Subcutaneous abdominal adipose tissue (tissue), 5 donors: ENCODE results near the gene EPB41.
A peak's percentile ranks its signal among the peaks of the same experiment; 100 is the strongest.
"Not testable (repeated sequence)": the region's sequence is repeated elsewhere in the genome, so short reads cannot be mapped to it uniquely, and the experiment has no call there.

ENCODE experiments used
- H3K27ac ChIP-seq: one replicate; pipeline ENCODE4 v1.7.0; 2013; ENCODE audit warnings: low read depth, mild to moderate bottlenecking, inconsistent platforms, low read length, moderate library complexity
- H3K27me3 ChIP-seq, 5 donors: one replicate each; pipeline ENCODE4 v1.7.0; 2013; ENCODE audit warnings: low read length in 5 of 5, inconsistent platforms in 1 of 5; ENCODE audit not compliant: control insufficient read depth in 5 of 5, insufficient read depth in 4 of 5
- H3K36me3 ChIP-seq, 5 donors: one replicate each; pipeline ENCODE4 v1.7.0; 2013; ENCODE audit warnings: low read length in 5 of 5; ENCODE audit not compliant: control insufficient read depth in 5 of 5, insufficient read depth in 5 of 5
- H3K4me1 ChIP-seq, 5 donors: one replicate each; pipeline ENCODE4 v1.7.0; 2013; ENCODE audit warnings: low read length in 5 of 5, mild to moderate bottlenecking in 3 of 5, moderate library complexity in 1 of 5; ENCODE audit not compliant: control insufficient read depth in 5 of 5, insufficient read depth in 5 of 5
- H3K4me3 ChIP-seq, 5 donors: one replicate each; pipeline ENCODE4 v1.7.0; 2013; ENCODE audit warnings: low read length in 5 of 5, low read depth in 1 of 5
- H3K9ac ChIP-seq, 5 donors: one replicate each; pipeline ENCODE4 v1.7.0; 2013; ENCODE audit warnings: low read length in 5 of 5, mild to moderate bottlenecking in 4 of 5, moderate library complexity in 3 of 5
- H3K9me3 ChIP-seq, 5 donors: one replicate each; pipeline ENCODE4 v1.7.0; 2013; ENCODE audit warnings: low read length in 5 of 5; ENCODE audit not compliant: control insufficient read depth in 5 of 5
- donor health status: healthy.
- donor health status: healthy.
- donor health status: healthy.
- donor health status: healthy.
- donor health status: healthy.

EPB41 gene

GRCh38 chr1:29123053-29123886 lies 208.9 kb downstream of the EPB41 start:
- H3K36me3 ChIP-seq = peaks cover 0 to 3% (median 0%) of the 10 kb centered on the region in 5 donors
- peak overlapping the region; percentile 62 for H3K27ac ChIP-seq
- no peaks in the 10 kb centered on the region for H3K27me3 ChIP-seq
- H3K9ac ChIP-seq = peak overlapping the region; percentile 63 to 89 (median 73)
- H3K4me1 ChIP-seq = peaks cover 0 to 48% (median 42%) of the 10 kb centered on the region in 5 donors
- no peaks in the 10 kb centered on the region for H3K9me3 ChIP-seq
- peak overlapping the region; percentile 53 to 79 (median 74) for H3K4me3 ChIP-seq

GRCh38 chr1:29123887-29124365 lies 209.6 kb downstream of the EPB41 start, which contains the start of gene TMEM200B:
TMEM200B (minus strand) TSS chr1:29123903; CDS start chr1:29121828, 2,075 bp downstream.
- Histone ChIP-seq H3K36me3 (no peaks in the 10 kb centered on the region), H3K9me3 (no peaks in the 10 kb centered on the region), H3K27ac (peak within 1 kb of the TSS; percentile 65), H3K27me3 (no peaks in the 10 kb centered on the region), H3K9ac (peak within 1 kb of the TSS; percentile 63 to 89 (median 73)), H3K4me1 (peaks cover 0 to 46% (median 39%) of the 10 kb centered on the region in 5 donors), H3K4me3 (peak within 1 kb of the TSS; percentile 53 to 79 (median 75))

- Histone ChIP-seq H3K4me3 (peak overlapping the region in 4 of 5 donors; percentile 70 to 79 (median 77)), H3K4me1 (peaks cover 0 to 45% (median 36%) of the 10 kb centered on the region in 5 donors), H3K36me3 (no peaks in the 10 kb centered on the region), H3K9me3 (no peaks in the 10 kb centered on the region), H3K27me3 (no peaks in the 10 kb centered on the region), H3K9ac (peak overlapping the region in 4 of 5 donors; percentile 69 to 83 (median 76)), H3K27ac (peak overlapping the region; percentile 65)
Measured at GRCh38 chr1:29124366-29125236, 210.2 kb downstream of the EPB41 start.

GRCh38 chr1:29125237-29125641 lies 210.9 kb downstream of the EPB41 start:
- Histone ChIP-seq H3K4me3 (peak overlapping the region in 4 of 5 donors; percentile 70 to 79 (median 77)), H3K27me3 (no peaks in the 10 kb centered on the region), H3K4me1 (peaks cover 0 to 45% (median 36%) of the 10 kb centered on the region in 5 donors), H3K27ac (peak overlapping the region; percentile 65), H3K9ac (peak overlapping the region in 3 of 5 donors; percentile 69 to 71 (median 69)), H3K9me3 (no peaks in the 10 kb centered on the region), H3K36me3 (no peaks in the 10 kb centered on the region)

GRCh38 chr1:29125788-29126187 lies 211.4 kb downstream of the EPB41 start:
- H3K9me3 ChIP-seq = no peaks in the 10 kb centered on the region
- no peak overlapping the region for H3K27ac ChIP-seq
- H3K36me3 ChIP-seq = no peaks in the 10 kb centered on the region
- no peak overlapping the region for H3K4me3 ChIP-seq
- no peaks in the 10 kb centered on the region for H3K27me3 ChIP-seq
- no peak overlapping the region for H3K9ac ChIP-seq
- peaks cover 0 to 44% (median 31%) of the 10 kb centered on the region in 5 donors for H3K4me1 ChIP-seq

GRCh38 chr1:29126198-29126597 lies 211.8 kb downstream of the EPB41 start:
- Histone ChIP-seq H3K9ac (no peak overlapping the region), H3K27ac (no peak overlapping the region), H3K27me3 (no peaks in the 10 kb centered on the region), H3K9me3 (no peaks in the 10 kb centered on the region), H3K4me3 (no peak overlapping the region), H3K4me1 (peaks cover 0 to 40% (median 28%) of the 10 kb centered on the region in 5 donors), H3K36me3 (no peaks in the 10 kb centered on the region)

- H3K4me3 ChIP-seq = no peak overlapping the region
- no peaks in the 10 kb centered on the region for H3K27me3 ChIP-seq
- H3K9ac ChIP-seq = no peak overlapping the region
- no peaks in the 10 kb centered on the region for H3K9me3 ChIP-seq
- no peaks in the 10 kb centered on the region for H3K36me3 ChIP-seq
- no peak overlapping the region for H3K27ac ChIP-seq
- H3K4me1 ChIP-seq = peaks cover 0 to 17% (median 11%) of the 10 kb centered on the region in 5 donors
Measured at GRCh38 chr1:29128739-29129138, 214.4 kb downstream of the EPB41 start.

GRCh38 chr1:29129916-29130315 lies 215.5 kb downstream of the EPB41 start:
- no peak overlapping the region for H3K9ac ChIP-seq
- H3K9me3 ChIP-seq = no peaks in the 10 kb centered on the region
- no peak overlapping the region for H3K27ac ChIP-seq
- no peak overlapping the region for H3K4me3 ChIP-seq
- H3K36me3 ChIP-seq = no peaks in the 10 kb centered on the region
- H3K4me1 ChIP-seq = peaks cover 0 to 15% (median 10%) of the 10 kb centered on the region in 5 donors
- H3K27me3 ChIP-seq = no peaks in the 10 kb centered on the region

- not testable (repeated sequence) for H3K27me3 ChIP-seq, H3K9me3 ChIP-seq, H3K4me1 ChIP-seq, H3K36me3 ChIP-seq, H3K4me3 ChIP-seq, H3K27ac ChIP-seq, H3K9ac ChIP-seq
Measured at GRCh38 chr1:29131056-29131455, 216.7 kb downstream of the EPB41 start.
